K562 (cell line): ENCODE results near the gene DTYMK. TPM values are rescaled to one million over a fixed set of nuclear protein-coding genes. Genes with fewer than 3 reads are reported as not detected.

Experiments used
- ATAC-seq: fragments of 200-7000 bp; cut with Tn5 transposase; 3 replicates; pipeline ENCODE4 v1.9.1; 2020; ENCODE audit warnings: moderate library complexity
- BruUV-seq: library from RNA; stranded (reverse); fragments of 400-500 nt; replicated peaks from 2 replicates; lab custom pipeline; 2021; lab: Mats Ljungman, UMichigan
- CTCF ChIA-PET: fragments of 300-600 bp; formaldehyde crosslinking; extraction: SDS; loops from one replicate; lab custom pipeline; 2021; ENCODE audit warnings: low intra/inter-chr PET ratio; lab: Yijun Ruan, JAX
- POLR2A ChIA-PET: fragments of 300-600, 350-650 bp; sonication (Branson Sonifier 250); formaldehyde crosslinking; extraction: SDS; loops from one replicate; lab custom pipeline; 2021; ENCODE audit warnings: antibody characterized with exemption, inconsistent platforms; lab: Yijun Ruan, JAX
- DNase-seq, 4 experiments: peaks; one replicate each; pipeline versions ENCODE4 v3.0.0 to v3.0.0-alpha.2; 2011 to 2018; ENCODE audit warnings: low spot score in 3 of 4, mixed read lengths in 3 of 4; ENCODE audit errors: extremely low read depth in 1 of 4
- FAIRE-seq: peaks from 2 replicates; lab custom pipeline; 2011; peaks lifted over from hg19 to GRCh38; lab: Jason Lieb, UNC
- H2AFZ ChIP-seq: 2 replicates; pipeline ENCODE4 v1.6.0; 2011; ENCODE audit warnings: low read depth, low read length, control low read depth, inconsistent platforms
- H3K27ac ChIP-seq: fragments of 200-600 bp; 3 replicates; pipeline ENCODE4 v1.8.0; 2011; ENCODE audit warnings: low read depth, mild to moderate bottlenecking, control low read depth, inconsistent platforms, low read length, moderate library complexity, mixed read lengths; ENCODE audit errors: extremely low read depth
- H3K27me3 ChIP-seq, 2 experiments: fragments of 300-600 bp in 1 of 2; 2 replicates in 1 of 2; 3 replicates in 1 of 2; pipeline versions ENCODE4 v1.6.0 to v1.8.0; 2011; ENCODE audit warnings: inconsistent platforms in 2 of 2, low read length in 2 of 2, mild to moderate bottlenecking in 1 of 2, mixed read lengths in 1 of 2, moderate library complexity in 1 of 2; ENCODE audit not compliant: control insufficient read depth in 2 of 2, insufficient read depth in 2 of 2
- H3K36me3 ChIP-seq: fragments of 300-600 bp; 3 replicates; pipeline ENCODE4 v1.8.0; 2011; ENCODE audit warnings: mild to moderate bottlenecking, low read length, inconsistent platforms; ENCODE audit not compliant: control insufficient read depth, insufficient read depth
- H3K4me1 ChIP-seq, 2 experiments: fragments of 200-600 bp in 1 of 2; replicated peaks in 1 of 2; 2 replicates in 1 of 2; 3 replicates in 1 of 2; pipeline versions ENCODE4 v1.5.1 to v1.8.0; 2011; ENCODE audit warnings: inconsistent platforms in 2 of 2, low read length in 2 of 2, mild to moderate bottlenecking in 1 of 2, mixed read lengths in 1 of 2, moderate library complexity in 1 of 2; ENCODE audit not compliant: control insufficient read depth in 2 of 2, insufficient read depth in 2 of 2
- H3K4me2 ChIP-seq: 2 replicates; pipeline ENCODE4 v1.6.1; 2011; ENCODE audit warnings: low read length, control low read depth, inconsistent platforms, mixed read lengths; ENCODE audit not compliant: insufficient read depth
- H3K4me3 ChIP-seq: fragments of 200-600 bp; sonication (generic), shearing (Covaris generic); 2 replicates; pipeline ENCODE4 v1.5.1; 2016; ENCODE audit warnings: control low read depth, inconsistent platforms
- H3K79me2 ChIP-seq: fragments of 200-600 bp; 3 replicates; pipeline ENCODE4 v1.8.0; 2011; ENCODE audit warnings: low read length, inconsistent platforms; ENCODE audit not compliant: control insufficient read depth, insufficient read depth
- H3K9ac ChIP-seq, 2 experiments: 2 replicates each; pipeline versions ENCODE4 v1.6.0 to v1.6.1; 2011; ENCODE audit warnings: low read depth in 2 of 2, low read length in 2 of 2, control low read depth in 1 of 2, inconsistent platforms in 1 of 2, mild to moderate bottlenecking in 1 of 2, mixed read lengths in 1 of 2; ENCODE audit not compliant: insufficient read depth in 1 of 2
- H3K9me1 ChIP-seq: one replicate; pipeline ENCODE4 v1.6.0; 2011; ENCODE audit warnings: inconsistent platforms, mild to moderate bottlenecking, low read length, moderate library complexity; ENCODE audit not compliant: control insufficient read depth, insufficient read depth
- H3K9me3 ChIP-seq: replicated peaks from 2 replicates; pipeline ENCODE4 v1.5.1; 2011; ENCODE audit warnings: low read depth, low read length, inconsistent platforms; ENCODE audit not compliant: control insufficient read depth, insufficient read depth
- H4K20me1 ChIP-seq: replicated peaks from 2 replicates; pipeline ENCODE4 v1.6.1; 2011; ENCODE audit warnings: low read length, inconsistent platforms, mixed read lengths; ENCODE audit not compliant: control insufficient read depth, insufficient read depth
- ARID4B ChIP-seq: sonication (generic); formaldehyde crosslinking; IDR thresholded peaks from 2 replicates; pipeline ENCODE4 v1.8.0; 2022; ENCODE audit warnings: mild to moderate bottlenecking, missing genetic modification reagents
- EP300 ChIP-seq: IDR thresholded peaks from 2 replicates; pipeline ENCODE4 v1.6.1; 2012; ENCODE audit warnings: low read length, improper control_type of control experiment
- FIP1L1 ChIP-seq: fragments of 200-400 bp; formaldehyde crosslinking; IDR thresholded peaks from 2 replicates; pipeline ENCODE4 v1.6.1; 2018; ENCODE audit warnings: mild to moderate bottlenecking, low read depth, low read length; ENCODE audit not compliant: poor library complexity, severe bottlenecking
- PCBP2 ChIP-seq: fragments of 200-400 bp; formaldehyde crosslinking; IDR thresholded peaks from 2 replicates; pipeline ENCODE4 v1.6.1; 2018; ENCODE audit warnings: low read length, low read depth, mild to moderate bottlenecking, moderate library complexity; ENCODE audit not compliant: poor library complexity, severe bottlenecking
- SP2 ChIP-seq: IDR thresholded peaks from 2 replicates; pipeline ENCODE4 v1.6.1; 2011; ENCODE audit warnings: mild to moderate bottlenecking, low read depth, low read length, moderate library complexity; ENCODE audit not compliant: poor library complexity, severe bottlenecking; ENCODE audit errors: extremely low read depth
- SRSF7 ChIP-seq: fragments of 200-400 bp; formaldehyde crosslinking; optimal IDR thresholded peaks from 2 replicates; pipeline ENCODE3; 2017; ENCODE audit warnings: mild to moderate bottlenecking, low read depth, low read length
- ZNF184 ChIP-seq: sonication (generic); formaldehyde crosslinking; IDR thresholded peaks from 2 replicates; pipeline ENCODE4 v1.5.0; 2020; ENCODE audit warnings: missing genetic modification reagents
- WGBS: fragments of 100-300 bp; shearing (Covaris generic); methylation state at CpG from one replicate; pipeline ENCODE4 v1.1.6; 2016; ENCODE audit warnings: low coverage, mixed read lengths; ENCODE audit not compliant: insufficient coverage; ENCODE audit errors: missing lambda C conversion rate; 5-methylcytosine and 5-hydroxymethylcytosine counted together
- in situ Hi-C: fragments of 300-500 bp; cut with MboI; formaldehyde crosslinking; loops from 4 replicates; pipeline ENCODE4 v1.15.0; 2018; ENCODE audit warnings: inconsistent platforms, mixed read lengths
- intact Hi-C: fragments of 100-400 bp; cut with micrococcal nuclease; formaldehyde crosslinking; loops from 2 replicates; pipeline ENCODE4 v1.14.2; 2022
- polyA plus RNA-seq, 8 experiments: library from polyadenylated mRNA; depleted of rRNA in 4 of 8; stranded (reverse) in 5 of 8; unstranded in 3 of 8; fragments of >200 nt; fragmentation: Nextera tagmentation in 2 of 8; fragmentation: Illumina TruSeq in 1 of 8; extraction: Ambion mirVana in 2 of 8; extraction: Trizol in 1 of 8; gene quantifications; 2 replicates each; pipeline versions ENCODE4 v1.2.1 to v1.2.3, GENCODE V29; 2011 to 2014; ENCODE audit warnings: inconsistent platforms in 1 of 8, missing spikeins in 1 of 8
- total RNA-seq, 7 experiments: library from RNA; depleted of rRNA in 6 of 7; stranded (reverse); fragments of >200 nt in 6 of 7; fragmentation: Illumina TruSeq in 2 of 7; extraction: Trizol in 2 of 7; gene quantifications; 2 replicates each; pipeline versions ENCODE4 v1.2.1 to v1.2.3, GENCODE V29; 2011 to 2021; ENCODE audit warnings: low replicate concordance in 1 of 7
- TF ChIP-seq, protein P1 (sequence below): fragments of 450-650 bp; formaldehyde crosslinking; IDR thresholded peaks from 2 replicates; pipeline ENCODE4 v1.4.0; 2020; ENCODE audit warnings: mild to moderate bottlenecking
- TF ChIP-seq, protein P2 (sequence below): sonication (generic); formaldehyde crosslinking; IDR thresholded peaks from 2 replicates; pipeline ENCODE4 v1.8.0; 2022; ENCODE audit warnings: mild to moderate bottlenecking, missing genetic modification reagents

DTYMK gene
- total and polyA plus RNA-seq, 9 of the 15 experiments (the other 6 are each of a cell fraction or from before 2014, with no cell fraction given) = 8.2 to 85.0 (median 47.9) TPM

DNA sequence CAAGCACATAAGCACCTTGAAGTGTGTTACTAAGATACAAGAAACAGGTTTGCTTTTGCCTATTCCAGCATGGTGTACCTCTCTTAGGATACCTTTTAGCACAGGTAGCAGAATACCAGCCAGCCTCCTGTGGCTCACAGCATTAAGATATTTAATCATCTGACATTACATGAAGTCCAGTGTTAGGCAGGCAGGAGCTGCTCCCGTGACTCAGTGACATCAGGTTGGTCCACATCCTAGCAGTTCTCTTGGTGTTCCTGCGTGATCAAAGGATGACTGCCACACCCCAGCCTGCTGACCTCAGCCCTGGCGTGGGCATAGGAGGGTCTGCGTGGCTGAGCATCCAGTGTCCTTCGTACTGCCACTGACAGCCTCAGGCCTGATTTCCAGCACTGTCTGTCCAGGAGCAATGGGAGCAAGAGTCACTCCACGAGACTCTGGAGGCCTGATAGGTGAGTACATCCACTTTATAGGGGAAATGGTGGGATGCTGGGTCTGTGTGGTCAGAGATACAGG is 3.6 kb upstream of the DTYMK start (continued):
- TF ChIP-seq, protein P1, sequence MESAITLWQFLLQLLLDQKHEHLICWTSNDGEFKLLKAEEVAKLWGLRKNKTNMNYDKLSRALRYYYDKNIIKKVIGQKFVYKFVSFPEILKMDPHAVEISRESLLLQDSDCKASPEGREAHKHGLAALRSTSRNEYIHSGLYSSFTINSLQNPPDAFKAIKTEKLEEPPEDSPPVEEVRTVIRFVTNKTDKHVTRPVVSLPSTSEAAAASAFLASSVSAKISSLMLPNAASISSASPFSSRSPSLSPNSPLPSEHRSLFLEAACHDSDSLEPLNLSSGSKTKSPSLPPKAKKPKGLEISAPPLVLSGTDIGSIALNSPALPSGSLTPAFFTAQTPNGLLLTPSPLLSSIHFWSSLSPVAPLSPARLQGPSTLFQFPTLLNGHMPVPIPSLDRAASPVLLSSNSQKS (CRISPR knock-in tag) = no peak
- no peak for TF ChIP-seq FIP1L1
- TF ChIP-seq EP300 = no peak
- no peak for TF ChIP-seq PCBP2

GRCh38 chr2:241689306-241689705 is 2.7 kb upstream of the DTYMK start:
- Histone ChIP-seq H3K36me3 (peaks cover 39% of the 10 kb centered on the region), H3K9me3 (no peaks in the 10 kb centered on the region), H2AFZ (no peak overlapping the region), H3K9ac (no peak overlapping the region), H3K4me2 (no peak overlapping the region), H3K4me3 (no peak overlapping the region), H4K20me1 (no peaks in the 10 kb centered on the region), H3K9me1 (no peaks in the 10 kb centered on the region), H3K27me3 (no peaks in the 10 kb centered on the region), H3K79me2 (peaks cover 39% of the 10 kb centered on the region), H3K27ac (no peak overlapping the region), H3K4me1 (peaks cover 4 to 11% of the 10 kb centered on the region in 2 experiments; a peak in 4 of 5 replicates)
- FAIRE-seq (peak; percentile 49), DNase-seq (no peak), ATAC-seq (no peak)
- intact Hi-C loops (loop anchor here (5.0 kb wide), 1 partner anchor 43 kb away; the partner anchor contains the start of gene D2HGDH), in situ Hi-C loops (no loop called here)
- POLR2A ChIA-PET = interaction anchor here (2.1 kb wide), 1 partner anchor 12 kb away, joined by 16 read pairs; the partner anchor contains the start of gene ING5
- 91% methylated on average over 5 of the region's 10 CpGs for WGBS
- CTCF ChIA-PET = no interaction called here
- BruUV-seq = no TSS peak
- TF ChIP-seq ZNF184 (CRISPR knock-in tag) = no peak
- no peak for TF ChIP-seq SP2
- no peak for TF ChIP-seq ARID4B (CRISPR knock-in tag)
- no peak for TF ChIP-seq SRSF7
- TF ChIP-seq, protein P2, sequence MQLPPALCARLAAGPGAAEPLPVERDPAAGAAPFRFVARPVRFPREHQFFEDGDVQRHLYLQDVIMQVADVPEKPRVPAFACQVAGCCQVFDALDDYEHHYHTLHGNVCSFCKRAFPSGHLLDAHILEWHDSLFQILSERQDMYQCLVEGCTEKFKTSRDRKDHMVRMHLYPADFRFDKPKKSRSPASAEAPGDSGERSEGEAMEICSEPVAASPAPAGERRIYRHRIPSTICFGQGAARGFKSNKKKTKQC = no peak
